Smooth muscle cell (in vitro differentiated cells): ENCODE data around the gene SLC25A47. TPM values are rescaled to one million over a fixed set of nuclear protein-coding genes. Genes with fewer than 3 reads are reported as not detected.

ENCODE experiments used
- DNase-seq: peaks from one replicate; lab custom pipeline; 2025; ENCODE audit not compliant: unreplicated experiment; lab: John Stamatoyannopoulos, UW
- H2AFZ ChIP-seq: fragments of 200-600 bp; sonication (generic); 2 replicates; pipeline ENCODE4 v1.6.0; 2016; ENCODE audit warnings: antibody characterized with exemption, low read depth, mild to moderate bottlenecking
- H3F3A ChIP-seq: fragments of 200-600 bp; sonication (generic); 2 replicates; pipeline ENCODE4 v1.6.0; 2017; ENCODE audit warnings: antibody characterized with exemption, low read depth
- H3K27ac ChIP-seq: fragments of 200-600 bp; sonication (generic); 2 replicates; pipeline ENCODE4 v1.5.1; 2016; ENCODE audit warnings: low read depth, mild to moderate bottlenecking
- H3K27me3 ChIP-seq: fragments of 200-600 bp; sonication (generic); 2 replicates; pipeline ENCODE4 v1.6.1; 2016; ENCODE audit warnings: low read depth, mild to moderate bottlenecking
- H3K36me3 ChIP-seq: fragments of 200-600 bp; sonication (generic); 2 replicates; pipeline ENCODE4 v1.5.1; 2016; ENCODE audit warnings: low read depth
- H3K4me1 ChIP-seq: fragments of 200-600 bp; sonication (generic); 2 replicates; pipeline ENCODE4 v1.5.1; 2016; ENCODE audit warnings: low read depth
- H3K4me2 ChIP-seq: fragments of 200-600 bp; sonication (generic); 2 replicates; pipeline ENCODE4 v1.6.0; 2016; ENCODE audit warnings: mild to moderate bottlenecking
- H3K4me3 ChIP-seq: fragments of 200-600 bp; sonication (generic); 2 replicates; pipeline ENCODE4 v1.5.1; 2016; ENCODE audit warnings: mild to moderate bottlenecking
- H3K79me2 ChIP-seq: fragments of 200-600 bp; sonication (generic); 2 replicates; pipeline ENCODE4 v1.6.0; 2016; ENCODE audit warnings: low read depth, mild to moderate bottlenecking
- H3K9ac ChIP-seq: fragments of 200-600 bp; sonication (generic); 2 replicates; pipeline ENCODE4 v1.6.0; 2016; ENCODE audit warnings: low read depth
- H3K9me3 ChIP-seq: fragments of 200-600 bp; sonication (generic); replicated peaks from 2 replicates; pipeline ENCODE4 v1.5.1; 2016; ENCODE audit warnings: low read depth
- H4K20me1 ChIP-seq: fragments of 200-600 bp; sonication (generic); 2 replicates; pipeline ENCODE4 v1.6.0; 2016; ENCODE audit warnings: low read depth
- CTCF ChIP-seq: fragments of 200-600 bp; sonication (generic); IDR thresholded peaks from 2 replicates; pipeline ENCODE4 v1.5.1; 2017; ENCODE audit warnings: borderline replicate concordance, mild to moderate bottlenecking, antibody characterized with exemption; ENCODE audit not compliant: insufficient read depth, poor library complexity, severe bottlenecking
- WGBS: methylation state at CpG from one replicate; pipeline ENCODE4 v1.1.7; 2016; ENCODE audit warnings: low lambda C conversion rate; 5-methylcytosine and 5-hydroxymethylcytosine counted together
- polyA plus RNA-seq: library from polyadenylated mRNA; unstranded; fragments of >200 nt; fragmentation: Nextera tagmentation; extraction: Ambion mirVana; gene quantifications from 2 replicates; pipeline ENCODE4 v1.2.1, GENCODE V29; 2016
- total RNA-seq: library from RNA; depleted of rRNA; stranded (reverse); fragments of >200 nt; gene quantifications from 2 replicates; pipeline ENCODE4 v1.2.3, GENCODE V29; 2014

The SLC25A47 gene
- total and polyA plus RNA-seq, 2 experiments from 2014 or later = not detected

- Histone ChIP-seq H3K36me3 (peaks cover 9% of the 10 kb centered on the region), H3K4me3 (no peak overlapping the region), H3K27me3 (no peaks in the 10 kb centered on the region), H3K4me2 (no peak overlapping the region), H3K79me2 (no peaks in the 10 kb centered on the region), H3K9ac (no peak overlapping the region), H3F3A (no peaks in the 10 kb centered on the region), H4K20me1 (no peaks in the 10 kb centered on the region), H3K4me1 (no peaks in the 10 kb centered on the region), H3K27ac (no peak overlapping the region), H2AFZ (no peak overlapping the region), H3K9me3 (no peaks in the 10 kb centered on the region)
- WGBS = 97% methylated on average over 12 of the region's 12 CpGs
- TF ChIP-seq CTCF = no peak
- no peak for DNase-seq
Observed at GRCh38 chr14:100334904-100335303, 11.8 kb downstream of the SLC25A47 start.

DNA sequence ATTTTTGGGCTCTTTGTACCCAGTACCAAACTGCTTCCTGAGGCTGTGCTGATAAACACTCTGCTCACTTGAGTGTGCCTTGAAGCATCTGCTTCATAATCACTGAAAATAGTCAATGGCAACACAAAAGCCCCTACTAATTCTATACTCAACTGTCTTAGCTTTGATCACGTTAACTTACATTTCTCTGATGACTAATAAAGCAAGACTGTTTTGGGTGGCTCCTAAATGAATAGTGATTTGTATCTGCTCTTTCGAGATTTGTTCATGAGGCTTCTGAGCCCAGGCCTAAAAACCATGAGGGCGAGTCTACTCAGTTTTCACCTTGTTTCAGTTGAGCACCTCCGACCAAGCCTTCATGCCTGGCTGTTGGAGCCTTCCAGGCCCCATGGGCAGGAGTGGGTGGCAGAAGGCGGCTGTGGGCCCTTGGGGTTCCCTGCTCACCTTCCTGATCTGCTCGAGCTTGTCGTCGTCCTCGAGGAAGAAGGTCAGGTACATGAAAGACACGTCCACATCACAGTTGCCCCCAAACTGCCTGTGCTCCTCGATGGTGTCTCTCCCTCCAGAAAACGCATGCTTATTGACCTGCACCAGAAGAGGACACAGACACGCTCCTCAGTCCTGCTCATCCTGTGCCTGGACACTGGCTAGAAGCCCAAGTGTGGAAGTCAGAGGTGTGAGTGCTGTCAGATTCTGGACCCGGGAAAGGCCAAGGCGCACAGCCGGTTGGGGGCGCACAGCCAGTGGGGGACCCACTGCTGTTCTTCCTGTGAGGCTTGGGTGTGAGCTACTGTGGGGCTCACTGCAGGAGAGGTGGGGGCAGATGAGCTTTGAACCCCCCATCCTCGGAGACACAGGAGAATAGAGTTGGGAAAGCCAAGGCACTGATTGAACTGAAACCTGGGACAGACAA is 13.7 kb downstream of the SLC25A47 start:
- no peak for TF ChIP-seq CTCF
- DNase-seq = no peak
- H3K27me3 ChIP-seq = no peaks in the 10 kb centered on the region
- H3K4me3 ChIP-seq = no peak overlapping the region
- no peak overlapping the region for H3K27ac ChIP-seq
- WGBS = 89% methylated on average over 18 of the region's 18 CpGs
- H3F3A ChIP-seq = no peaks in the 10 kb centered on the region
- H3K9ac ChIP-seq = no peak overlapping the region
- H4K20me1 ChIP-seq = no peaks in the 10 kb centered on the region
- no peaks in the 10 kb centered on the region for H3K4me1 ChIP-seq
- peaks cover 9% of the 10 kb centered on the region for H3K36me3 ChIP-seq
- H3K79me2 ChIP-seq = no peaks in the 10 kb centered on the region
- no peaks in the 10 kb centered on the region for H3K9me3 ChIP-seq
- no peak overlapping the region for H3K4me2 ChIP-seq
- H2AFZ ChIP-seq = no peak overlapping the region

GRCh38 chr14:100339766-100340422 is 16.8 kb downstream of the SLC25A47 start:
- no peak for DNase-seq
- H3K27me3 ChIP-seq = no peaks in the 10 kb centered on the region
- no peak overlapping the region for H3K9ac ChIP-seq
- no peaks in the 10 kb centered on the region for H3K79me2 ChIP-seq
- 98% methylated on average over 6 of the region's 6 CpGs for WGBS
- no peaks in the 10 kb centered on the region for H4K20me1 ChIP-seq
- H3K4me2 ChIP-seq = no peak overlapping the region
- H2AFZ ChIP-seq = no peak overlapping the region
- no peaks in the 10 kb centered on the region for H3K9me3 ChIP-seq
- no peaks in the 10 kb centered on the region for H3F3A ChIP-seq
- H3K4me1 ChIP-seq = no peaks in the 10 kb centered on the region
- peaks cover 9% of the 10 kb centered on the region for H3K36me3 ChIP-seq
- H3K27ac ChIP-seq = no peak overlapping the region
- TF ChIP-seq CTCF = no peak
- no peak overlapping the region for H3K4me3 ChIP-seq
